SK-N-SH (cell line): ENCODE measurements around the gene NFIA. TPM values are rescaled to one million over a fixed set of nuclear protein-coding genes. Genes with fewer than 3 reads are reported as not detected.

Source experiments
- CTCF ChIA-PET: fragments of 300-600, 350-600 bp; formaldehyde crosslinking; extraction: SDS; loops from one replicate; lab custom pipeline; 2021; lab: Yijun Ruan, JAX
- POLR2A ChIA-PET: fragments of 350-600 bp; sonication (Branson Sonifier 250); formaldehyde crosslinking; extraction: SDS; loops from one replicate; lab custom pipeline; 2020; ENCODE audit warnings: antibody characterized with exemption, inconsistent platforms; lab: Yijun Ruan, JAX
- DNase-seq: peaks from one replicate; pipeline ENCODE4 v3.0.0; 2012
- H2AFZ ChIP-seq: fragments of 200-600 bp; sonication (generic); 2 replicates; pipeline ENCODE4 v1.8.1; 2016; ENCODE audit warnings: antibody characterized with exemption, mild to moderate bottlenecking, low read depth
- H3F3A ChIP-seq: fragments of 200-600 bp; sonication (generic); replicated peaks from 2 replicates; pipeline ENCODE3; 2016; ENCODE audit warnings: antibody characterized with exemption, mild to moderate bottlenecking; ENCODE audit not compliant: insufficient read depth
- H3K27ac ChIP-seq, 2 experiments: fragments of 200-500 bp in 1 of 2; fragments of 200-600 bp in 1 of 2; sonication (Bioruptor generic) in 1 of 2; sonication (generic), shearing (Covaris generic) in 1 of 2; 2 replicates each; pipeline versions ENCODE4 v1.5.1 to v1.6.1; 2014 to 2016; ENCODE audit warnings: low read depth in 2 of 2, inconsistent platforms in 1 of 2, low read length in 1 of 2, mild to moderate bottlenecking in 1 of 2, mixed read lengths in 1 of 2
- H3K27me3 ChIP-seq: fragments of 200-600 bp; sonication (generic), shearing (Covaris generic); 2 replicates; pipeline ENCODE4 v1.6.1; 2016; ENCODE audit warnings: mixed run types; ENCODE audit not compliant: insufficient read depth
- H3K36me3 ChIP-seq, 2 experiments: fragments of 200-500 bp in 1 of 2; fragments of 200-600 bp in 1 of 2; sonication (Bioruptor generic) in 1 of 2; sonication (generic) in 1 of 2; replicated peaks in 1 of 2; 2 replicates each; pipeline versions ENCODE3 to v1.5.1; 2014 to 2016; ENCODE audit warnings: low read length in 1 of 2, mild to moderate bottlenecking in 1 of 2; ENCODE audit not compliant: insufficient read depth in 2 of 2, control insufficient read depth in 1 of 2
- H3K4me1 ChIP-seq, 2 experiments: fragments of 200-500 bp in 1 of 2; fragments of 200-600 bp in 1 of 2; sonication (Bioruptor generic) in 1 of 2; sonication (generic), shearing (Covaris generic) in 1 of 2; 2 replicates each; pipeline versions ENCODE4 v1.5.1 to v1.6.1; 2014 to 2016; ENCODE audit warnings: low read depth in 1 of 2, low read length in 1 of 2, mixed run types in 1 of 2; ENCODE audit not compliant: insufficient read depth in 2 of 2, control insufficient read depth in 1 of 2
- H3K4me2 ChIP-seq: fragments of 200-600 bp; sonication (generic), shearing (Covaris generic); 2 replicates; pipeline ENCODE4 v1.6.1; 2017; ENCODE audit warnings: mixed run types
- H3K4me3 ChIP-seq, 2 experiments: fragments of 200-500 bp in 1 of 2; fragments of 200-600 bp in 1 of 2; sonication (Bioruptor generic) in 1 of 2; sonication (generic), shearing (Covaris generic) in 1 of 2; 2 replicates each; pipeline versions ENCODE4 v1.5.1 to v1.8.1; 2014 to 2016; ENCODE audit warnings: low read depth in 2 of 2, inconsistent platforms in 1 of 2, low read length in 1 of 2, mild to moderate bottlenecking in 1 of 2, mixed read lengths in 1 of 2, moderate library complexity in 1 of 2
- H3K79me2 ChIP-seq: fragments of 200-600 bp; sonication (generic); 2 replicates; pipeline ENCODE4 v1.8.1; 2017; ENCODE audit warnings: mild to moderate bottlenecking; ENCODE audit not compliant: insufficient read depth
- H3K9ac ChIP-seq: fragments of 200-600 bp; sonication (generic); 2 replicates; pipeline ENCODE4 v1.6.1; 2017; ENCODE audit warnings: mixed run types
- H3K9me2 ChIP-seq: fragments of 200-600 bp; sonication (generic); 2 replicates; pipeline ENCODE4 v1.6.1; 2017; ENCODE audit warnings: mixed run types
- H3K9me3 ChIP-seq: fragments of 200-600 bp; sonication (generic); 2 replicates; pipeline ENCODE4 v1.6.1; 2017; ENCODE audit warnings: mixed run types, mild to moderate bottlenecking, moderate library complexity
- H4K20me1 ChIP-seq: fragments of 200-600 bp; sonication (generic); 2 replicates; pipeline ENCODE4 v1.6.1; 2017; ENCODE audit warnings: mild to moderate bottlenecking, mixed run types; ENCODE audit not compliant: insufficient read depth
- ELF1 ChIP-seq: IDR thresholded peaks from 2 replicates; pipeline ENCODE4 v1.4.0; 2012
- EP300 ChIP-seq, 2 experiments: IDR thresholded peaks; 2 replicates each; pipeline versions ENCODE4 v1.4.0 to v1.6.1; 2012; ENCODE audit warnings: borderline replicate concordance in 1 of 2, low read depth in 1 of 2, low read length in 1 of 2
- EZH2phosphoT487 ChIP-seq: fragments of 200-600 bp; sonication (generic); IDR thresholded peaks from 2 replicates; pipeline ENCODE4 v1.6.1; 2017; ENCODE audit warnings: low read depth, mixed run types, mild to moderate bottlenecking, antibody characterized with exemption, moderate library complexity, borderline replicate concordance
- FOXJ3 ChIP-seq: sonication (generic); formaldehyde crosslinking; IDR thresholded peaks from 2 replicates; pipeline ENCODE4 v1.5.1; 2020; ENCODE audit warnings: mild to moderate bottlenecking, missing genetic modification reagents
- GABPA ChIP-seq: IDR thresholded peaks from 2 replicates; pipeline ENCODE4 v1.4.0; 2012; ENCODE audit warnings: low read depth, mild to moderate bottlenecking
- GATA2 ChIP-seq: sonication (generic); formaldehyde crosslinking; IDR thresholded peaks from 2 replicates; pipeline ENCODE4 v1.5.0; 2020; ENCODE audit warnings: mild to moderate bottlenecking, missing genetic modification reagents
- NFIC ChIP-seq: IDR thresholded peaks from 2 replicates; pipeline ENCODE4 v1.4.0; 2012; ENCODE audit warnings: borderline replicate concordance
- SMC3 ChIP-seq: IDR thresholded peaks from 2 replicates; pipeline ENCODE4 v1.6.1; 2012; ENCODE audit warnings: low read depth, low read length, improper control_type of control experiment
- TAF1 ChIP-seq: IDR thresholded peaks from 2 replicates; pipeline ENCODE4 v1.6.1; 2012; ENCODE audit warnings: low read depth, mild to moderate bottlenecking, low read length, moderate library complexity, borderline replicate concordance
- TCF12 ChIP-seq: IDR thresholded peaks from 2 replicates; pipeline ENCODE4 v1.4.0; 2012
- TEAD4 ChIP-seq: IDR thresholded peaks from 2 replicates; pipeline ENCODE4 v1.4.0; 2012; ENCODE audit warnings: mild to moderate bottlenecking, borderline replicate concordance; ENCODE audit not compliant: insufficient read depth
- YY1 ChIP-seq: IDR thresholded peaks from 2 replicates; pipeline ENCODE4 v1.4.0; 2012; ENCODE audit warnings: low read depth, mild to moderate bottlenecking
- WGBS: methylation state at CpG from one replicate; pipeline ENCODE4 v1.1.6; 2017; ENCODE audit warnings: low lambda C conversion rate; 5-methylcytosine and 5-hydroxymethylcytosine counted together
- polyA plus RNA-seq, 3 experiments: library from polyadenylated mRNA; depleted of rRNA; stranded (reverse); fragments of >200 nt; gene quantifications; 2 replicates each; pipeline ENCODE4 v1.2.3, GENCODE V29; 2012
- TF ChIP-seq, protein P1 (sequence below): fragments of 150-350 bp; IDR thresholded peaks from 2 replicates; pipeline ENCODE4 v1.6.1; 2016; ENCODE audit warnings: mild to moderate bottlenecking, low read depth, low read length
- TF ChIP-seq, protein P2 (sequence below): fragments of 200-600 bp; sonication (generic); IDR thresholded peaks from 2 replicates; pipeline ENCODE4 v1.6.1; 2017; ENCODE audit warnings: antibody characterized with exemption, mild to moderate bottlenecking, moderate library complexity
- TF ChIP-seq, protein P3 (sequence below): IDR thresholded peaks from 2 replicates; pipeline ENCODE4 v1.4.0; 2012; ENCODE audit warnings: low read depth, borderline replicate concordance
- TF ChIP-seq, protein P4 (sequence below): fragments of 150-350 bp; IDR thresholded peaks from 2 replicates; pipeline ENCODE4 v1.6.1; 2017; ENCODE audit warnings: antibody characterized with exemption, low read length, low read depth, borderline replicate concordance

NFIA gene
- polyA plus RNA-seq, 1 of the 3 experiments (the other 2 are of a cell fraction), result 3.3 TPM

DNA sequence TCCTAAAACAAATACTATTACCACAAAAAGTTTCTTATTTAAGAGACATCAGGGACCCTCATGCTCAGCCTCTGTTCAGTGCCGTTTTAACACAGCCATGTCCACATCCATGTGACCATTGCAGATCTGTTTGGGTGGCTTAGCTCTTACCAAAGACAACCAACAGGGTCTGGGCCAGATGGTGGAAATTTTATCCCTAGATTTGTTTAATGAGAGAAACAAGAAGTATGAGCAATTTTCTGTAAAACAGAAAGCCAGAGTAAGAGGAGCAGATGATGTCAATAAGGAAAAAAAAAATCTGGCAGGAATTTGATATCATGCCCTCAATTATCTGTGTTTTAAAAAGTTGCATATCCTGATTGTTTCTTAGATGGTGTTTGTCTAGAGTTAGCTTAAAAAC lies 342.7 kb downstream of the NFIA start:
- Histone ChIP-seq H3K9me3 (no peaks in the 10 kb centered on the region), H3K79me2 (no peaks in the 10 kb centered on the region), H3K36me3 (peaks cover 0 to 2% of the 10 kb centered on the region in 2 experiments), H3K4me2 (no peak overlapping the region), H3K4me3 (no peak overlapping the region), H3K27ac (no peak overlapping the region; a peak in 1 of 4 replicates), H4K20me1 (no peaks in the 10 kb centered on the region), H3F3A (no peaks in the 10 kb centered on the region), H3K27me3 (no peaks in the 10 kb centered on the region), H2AFZ (no peak overlapping the region), H3K9me2 (no peaks in the 10 kb centered on the region), H3K9ac (no peak overlapping the region), H3K4me1 (peaks cover 0 to 17% of the 10 kb centered on the region in 2 experiments; a peak in 2 of 4 replicates)
- CTCF ChIA-PET, result interaction anchor here (0.6 kb wide), 1 partner anchor 1467 kb away, joined by 3 read pairs; no protein-coding TSS in a partner anchor
- POLR2A ChIA-PET, result no interaction called here
- WGBS, result 94% methylated on average over 1 of the region's 1 CpG
- no peak for DNase-seq
- TF ChIP-seq TEAD4 (no peak), TAF1 (no peak), NFIC (no peak), FOXJ3 (CRISPR knock-in tag) (no peak), GABPA (no peak), SMC3 (no peak), TCF12 (no peak), EZH2phosphoT487 (no peak), YY1 (no peak), GATA2 (CRISPR knock-in tag) (no peak), ELF1 (no peak), EP300 (IDR thresholded peaks at IDR 0.05; ENCODE audit: borderline replicate concordance in 1 of 2, low read depth in 1 of 2, low read length in 1 of 2) (no peak)
- TF ChIP-seq, protein P1, sequence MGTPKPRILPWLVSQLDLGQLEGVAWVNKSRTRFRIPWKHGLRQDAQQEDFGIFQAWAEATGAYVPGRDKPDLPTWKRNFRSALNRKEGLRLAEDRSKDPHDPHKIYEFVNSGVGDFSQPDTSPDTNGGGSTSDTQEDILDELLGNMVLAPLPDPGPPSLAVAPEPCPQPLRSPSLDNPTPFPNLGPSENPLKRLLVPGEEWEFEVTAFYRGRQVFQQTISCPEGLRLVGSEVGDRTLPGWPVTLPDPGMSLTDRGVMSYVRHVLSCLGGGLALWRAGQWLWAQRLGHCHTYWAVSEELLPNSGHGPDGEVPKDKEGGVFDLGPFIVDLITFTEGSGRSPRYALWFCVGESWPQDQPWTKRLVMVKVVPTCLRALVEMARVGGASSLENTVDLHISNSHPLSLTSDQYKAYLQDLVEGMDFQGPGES, result no peak
- TF ChIP-seq, protein P2, sequence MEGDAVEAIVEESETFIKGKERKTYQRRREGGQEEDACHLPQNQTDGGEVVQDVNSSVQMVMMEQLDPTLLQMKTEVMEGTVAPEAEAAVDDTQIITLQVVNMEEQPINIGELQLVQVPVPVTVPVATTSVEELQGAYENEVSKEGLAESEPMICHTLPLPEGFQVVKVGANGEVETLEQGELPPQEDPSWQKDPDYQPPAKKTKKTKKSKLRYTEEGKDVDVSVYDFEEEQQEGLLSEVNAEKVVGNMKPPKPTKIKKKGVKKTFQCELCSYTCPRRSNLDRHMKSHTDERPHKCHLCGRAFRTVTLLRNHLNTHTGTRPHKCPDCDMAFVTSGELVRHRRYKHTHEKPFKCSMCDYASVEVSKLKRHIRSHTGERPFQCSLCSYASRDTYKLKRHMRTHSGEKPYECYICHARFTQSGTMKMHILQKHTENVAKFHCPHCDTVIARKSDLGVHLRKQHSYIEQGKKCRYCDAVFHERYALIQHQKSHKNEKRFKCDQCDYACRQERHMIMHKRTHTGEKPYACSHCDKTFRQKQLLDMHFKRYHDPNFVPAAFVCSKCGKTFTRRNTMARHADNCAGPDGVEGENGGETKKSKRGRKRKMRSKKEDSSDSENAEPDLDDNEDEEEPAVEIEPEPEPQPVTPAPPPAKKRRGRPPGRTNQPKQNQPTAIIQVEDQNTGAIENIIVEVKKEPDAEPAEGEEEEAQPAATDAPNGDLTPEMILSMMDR, result no peak
- TF ChIP-seq, protein P3, sequence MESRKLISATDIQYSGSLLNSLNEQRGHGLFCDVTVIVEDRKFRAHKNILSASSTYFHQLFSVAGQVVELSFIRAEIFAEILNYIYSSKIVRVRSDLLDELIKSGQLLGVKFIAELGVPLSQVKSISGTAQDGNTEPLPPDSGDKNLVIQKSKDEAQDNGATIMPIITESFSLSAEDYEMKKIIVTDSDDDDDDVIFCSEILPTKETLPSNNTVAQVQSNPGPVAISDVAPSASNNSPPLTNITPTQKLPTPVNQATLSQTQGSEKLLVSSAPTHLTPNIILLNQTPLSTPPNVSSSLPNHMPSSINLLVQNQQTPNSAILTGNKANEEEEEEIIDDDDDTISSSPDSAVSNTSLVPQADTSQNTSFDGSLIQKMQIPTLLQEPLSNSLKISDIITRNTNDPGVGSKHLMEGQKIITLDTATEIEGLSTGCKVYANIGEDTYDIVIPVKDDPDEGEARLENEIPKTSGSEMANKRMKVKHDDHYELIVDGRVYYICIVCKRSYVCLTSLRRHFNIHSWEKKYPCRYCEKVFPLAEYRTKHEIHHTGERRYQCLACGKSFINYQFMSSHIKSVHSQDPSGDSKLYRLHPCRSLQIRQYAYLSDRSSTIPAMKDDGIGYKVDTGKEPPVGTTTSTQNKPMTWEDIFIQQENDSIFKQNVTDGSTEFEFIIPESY, result no peak
- TF ChIP-seq, protein P4, sequence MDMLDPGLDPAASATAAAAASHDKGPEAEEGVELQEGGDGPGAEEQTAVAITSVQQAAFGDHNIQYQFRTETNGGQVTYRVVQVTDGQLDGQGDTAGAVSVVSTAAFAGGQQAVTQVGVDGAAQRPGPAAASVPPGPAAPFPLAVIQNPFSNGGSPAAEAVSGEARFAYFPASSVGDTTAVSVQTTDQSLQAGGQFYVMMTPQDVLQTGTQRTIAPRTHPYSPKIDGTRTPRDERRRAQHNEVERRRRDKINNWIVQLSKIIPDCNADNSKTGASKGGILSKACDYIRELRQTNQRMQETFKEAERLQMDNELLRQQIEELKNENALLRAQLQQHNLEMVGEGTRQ, result no peak
